Measurements from ENCODE around the gene SHANK3. TPM values are rescaled to one million over a fixed set of nuclear protein-coding genes. Genes with fewer than 3 reads are reported as not detected.

The SHANK3 gene
- total and polyA plus RNA-seq, 2 experiments from 2014 or later, result 0.52 to 4.9 TPM

DNA sequence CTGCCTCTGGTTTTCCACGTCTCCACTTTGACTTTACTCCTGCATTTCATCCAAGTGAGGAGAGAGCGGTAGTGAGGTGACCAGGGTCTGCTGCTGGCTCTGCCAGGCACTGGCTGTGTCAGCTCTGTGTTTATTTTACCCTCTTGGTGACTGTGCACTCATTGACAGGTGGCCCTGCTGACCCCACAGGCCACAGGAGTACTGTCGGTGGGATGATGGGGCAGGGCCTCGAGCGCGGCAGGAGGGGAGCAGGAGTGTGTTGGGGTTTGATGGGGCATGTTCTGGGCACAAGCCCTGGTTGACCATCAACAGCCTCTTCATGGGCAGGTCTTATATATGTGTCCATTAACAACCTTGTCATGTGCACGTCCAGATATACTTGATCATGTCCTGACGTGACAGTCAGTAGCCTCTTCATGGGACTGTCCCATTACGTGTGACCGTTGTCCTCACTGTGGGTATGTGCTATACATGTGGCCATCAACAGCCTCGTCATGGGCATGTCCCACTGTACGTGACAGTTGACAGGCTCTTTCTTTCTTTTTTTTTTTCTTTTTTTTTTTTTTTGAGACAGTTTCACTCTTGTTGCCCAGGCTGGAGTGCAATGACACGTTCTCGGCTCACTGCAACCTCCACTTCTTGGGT, 34.0 kb downstream of the SHANK3 start (continued):
- TF ChIP-seq STAT1 (IDR thresholded peaks at IDR 0.05; ENCODE audit: unreplicated experiment) (no peak), EZH2phosphoT487 (IDR thresholded peaks at IDR 0.05; ENCODE audit: unreplicated experiment) (no peak), CREB1 (CRISPR knock-in tag; IDR thresholded peaks at IDR 0.05; ENCODE audit: low read depth) (no peak), JUNB (IDR thresholded peaks at IDR 0.05; ENCODE audit: unreplicated experiment) (no peak)
- TF ChIP-seq, protein P1, sequence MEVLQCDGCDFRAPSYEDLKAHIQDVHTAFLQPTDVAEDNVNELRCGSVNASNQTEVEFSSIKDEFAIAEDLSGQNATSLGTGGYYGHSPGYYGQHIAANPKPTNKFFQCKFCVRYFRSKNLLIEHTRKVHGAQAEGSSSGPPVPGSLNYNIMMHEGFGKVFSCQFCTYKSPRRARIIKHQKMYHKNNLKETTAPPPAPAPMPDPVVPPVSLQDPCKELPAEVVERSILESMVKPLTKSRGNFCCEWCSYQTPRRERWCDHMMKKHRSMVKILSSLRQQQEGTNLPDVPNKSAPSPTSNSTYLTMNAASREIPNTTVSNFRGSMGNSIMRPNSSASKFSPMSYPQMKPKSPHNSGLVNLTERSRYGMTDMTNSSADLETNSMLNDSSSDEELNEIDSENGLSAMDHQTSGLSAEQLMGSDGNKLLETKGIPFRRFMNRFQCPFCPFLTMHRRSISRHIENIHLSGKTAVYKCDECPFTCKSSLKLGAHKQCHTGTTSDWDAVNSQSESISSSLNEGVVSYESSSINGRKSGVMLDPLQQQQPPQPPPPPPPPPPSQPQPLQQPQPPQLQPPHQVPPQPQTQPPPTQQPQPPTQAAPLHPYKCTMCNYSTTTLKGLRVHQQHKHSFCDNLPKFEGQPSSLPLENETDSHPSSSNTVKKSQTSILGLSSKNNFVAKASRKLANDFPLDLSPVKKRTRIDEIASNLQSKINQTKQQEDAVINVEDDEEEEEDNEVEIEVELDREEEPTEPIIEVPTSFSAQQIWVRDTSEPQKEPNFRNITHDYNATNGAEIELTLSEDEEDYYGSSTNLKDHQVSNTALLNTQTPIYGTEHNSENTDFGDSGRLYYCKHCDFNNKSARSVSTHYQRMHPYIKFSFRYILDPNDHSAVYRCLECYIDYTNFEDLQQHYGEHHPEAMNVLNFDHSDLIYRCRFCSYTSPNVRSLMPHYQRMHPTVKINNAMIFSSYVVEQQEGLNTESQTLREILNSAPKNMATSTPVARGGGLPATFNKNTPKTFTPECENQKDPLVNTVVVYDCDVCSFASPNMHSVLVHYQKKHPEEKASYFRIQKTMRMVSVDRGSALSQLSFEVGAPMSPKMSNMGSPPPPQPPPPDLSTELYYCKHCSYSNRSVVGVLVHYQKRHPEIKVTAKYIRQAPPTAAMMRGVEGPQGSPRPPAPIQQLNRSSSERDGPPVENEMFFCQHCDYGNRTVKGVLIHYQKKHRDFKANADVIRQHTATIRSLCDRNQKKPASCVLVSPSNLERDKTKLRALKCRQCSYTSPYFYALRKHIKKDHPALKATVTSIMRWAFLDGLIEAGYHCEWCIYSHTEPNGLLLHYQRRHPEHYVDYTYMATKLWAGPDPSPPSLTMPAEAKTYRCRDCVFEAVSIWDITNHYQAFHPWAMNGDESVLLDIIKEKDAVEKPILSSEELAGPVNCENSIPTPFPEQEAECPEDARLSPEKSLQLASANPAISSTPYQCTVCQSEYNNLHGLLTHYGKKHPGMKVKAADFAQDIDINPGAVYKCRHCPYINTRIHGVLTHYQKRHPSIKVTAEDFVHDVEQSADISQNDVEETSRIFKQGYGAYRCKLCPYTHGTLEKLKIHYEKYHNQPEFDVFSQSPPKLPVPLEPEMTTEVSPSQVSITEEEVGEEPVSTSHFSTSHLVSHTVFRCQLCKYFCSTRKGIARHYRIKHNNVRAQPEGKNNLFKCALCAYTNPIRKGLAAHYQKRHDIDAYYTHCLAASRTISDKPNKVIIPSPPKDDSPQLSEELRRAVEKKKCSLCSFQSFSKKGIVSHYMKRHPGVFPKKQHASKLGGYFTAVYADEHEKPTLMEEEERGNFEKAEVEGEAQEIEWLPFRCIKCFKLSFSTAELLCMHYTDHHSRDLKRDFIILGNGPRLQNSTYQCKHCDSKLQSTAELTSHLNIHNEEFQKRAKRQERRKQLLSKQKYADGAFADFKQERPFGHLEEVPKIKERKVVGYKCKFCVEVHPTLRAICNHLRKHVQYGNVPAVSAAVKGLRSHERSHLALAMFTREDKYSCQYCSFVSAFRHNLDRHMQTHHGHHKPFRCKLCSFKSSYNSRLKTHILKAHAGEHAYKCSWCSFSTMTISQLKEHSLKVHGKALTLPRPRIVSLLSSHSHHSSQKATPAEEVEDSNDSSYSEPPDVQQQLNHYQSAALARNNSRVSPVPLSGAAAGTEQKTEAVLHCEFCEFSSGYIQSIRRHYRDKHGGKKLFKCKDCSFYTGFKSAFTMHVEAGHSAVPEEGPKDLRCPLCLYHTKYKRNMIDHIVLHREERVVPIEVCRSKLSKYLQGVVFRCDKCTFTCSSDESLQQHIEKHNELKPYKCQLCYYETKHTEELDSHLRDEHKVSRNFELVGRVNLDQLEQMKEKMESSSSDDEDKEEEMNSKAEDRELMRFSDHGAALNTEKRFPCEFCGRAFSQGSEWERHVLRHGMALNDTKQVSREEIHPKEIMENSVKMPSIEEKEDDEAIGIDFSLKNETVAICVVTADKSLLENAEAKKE (CRISPR knock-in tag; IDR thresholded peaks at IDR 0.05), result no peak

DNA sequence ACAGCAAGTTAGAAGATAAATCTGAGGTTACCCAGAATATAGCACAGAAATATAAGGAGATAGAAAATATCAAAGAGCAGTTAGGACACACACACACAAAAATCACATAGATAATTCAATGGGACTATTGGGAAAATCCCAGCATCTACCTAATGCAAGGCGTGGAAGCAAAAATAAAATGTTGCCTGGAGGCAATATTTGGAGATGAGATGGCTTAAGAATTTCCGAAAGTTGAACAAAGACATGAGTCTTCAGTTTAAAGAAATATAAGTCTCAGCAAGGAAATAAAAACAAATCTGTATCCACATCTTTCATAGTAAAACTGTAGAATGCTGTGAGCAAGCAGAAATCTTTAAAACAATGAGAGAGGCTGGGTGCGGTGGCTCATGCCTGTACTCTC, 35.9 kb downstream of the SHANK3 start:
- Mint-ChIP-seq H3K4me1 (no peaks in the 10 kb centered on the region), H3K27me3 (ENCODE audit: insufficient read depth, low read depth, poor library complexity) (peaks cover 6% of the 10 kb centered on the region), H3K27ac (no peak overlapping the region), H3K36me3 (ENCODE audit: low read depth) (no peaks in the 10 kb centered on the region; the same call in 2 of the 3 replicates), H3K4me3 (no peak overlapping the region), H3K9me3 (no peaks in the 10 kb centered on the region)
- DNase-seq (ENCODE audit: low spot score), result no peak
- Histone ChIP-seq H3K4me1 (ENCODE audit: insufficient read depth) (no peaks in the 10 kb centered on the region), H2AFZ (no peak overlapping the region), H3K27ac (ENCODE audit: low read depth) (no peak overlapping the region), H3K9me2 (ENCODE audit: insufficient read depth) (no peaks in the 10 kb centered on the region), H3F3A (replicated peaks; ENCODE audit: low read depth) (no peaks in the 10 kb centered on the region), H3K4me3 (no peak overlapping the region), H3K4me2 (no peak overlapping the region), H3K27me3 (ENCODE audit: insufficient read depth) (no peaks in the 10 kb centered on the region), H3K36me3 (ENCODE audit: insufficient read depth) (no peaks in the 10 kb centered on the region), H4K20me1 (replicated peaks; ENCODE audit: insufficient read depth) (no peaks in the 10 kb centered on the region), H3K79me2 (replicated peaks; ENCODE audit: insufficient read depth) (no peaks in the 10 kb centered on the region)
- no peak for ATAC-seq
- TF ChIP-seq CREB1 (CRISPR knock-in tag; IDR thresholded peaks at IDR 0.05; ENCODE audit: low read depth) (no peak), JUNB (IDR thresholded peaks at IDR 0.05; ENCODE audit: unreplicated experiment) (no peak), EZH2 (IDR thresholded peaks at IDR 0.05; ENCODE audit: low read depth, unreplicated experiment) (no peak), ZNF114 (CRISPR knock-in tag; IDR thresholded peaks at IDR 0.05) (no peak), STAT1 (IDR thresholded peaks at IDR 0.05; ENCODE audit: unreplicated experiment) (no peak), POLR2AphosphoS5 (IDR thresholded peaks at IDR 0.05; ENCODE audit: low read depth) (no peak)
- TF ChIP-seq, protein P1 (CRISPR knock-in tag; IDR thresholded peaks at IDR 0.05), result no peak
